Activated CD8-positive, alpha-beta memory T cell treated with anti-CD3 and anti-CD28 coated beads, Interleukin-2, amount 50 U/mL, for 1 hour (primary cell): ENCODE results near the gene FAM83F.
"Not testable (repeated sequence)": the region's sequence is repeated elsewhere in the genome, so short reads cannot be mapped to it uniquely, and the experiment has no call there.

Experiments used
- DNase-seq: peaks from one replicate; pipeline ENCODE4 v3.0.0-alpha.2; 2020; ENCODE audit errors: extremely low read depth

Gene FAM83F

DNA sequence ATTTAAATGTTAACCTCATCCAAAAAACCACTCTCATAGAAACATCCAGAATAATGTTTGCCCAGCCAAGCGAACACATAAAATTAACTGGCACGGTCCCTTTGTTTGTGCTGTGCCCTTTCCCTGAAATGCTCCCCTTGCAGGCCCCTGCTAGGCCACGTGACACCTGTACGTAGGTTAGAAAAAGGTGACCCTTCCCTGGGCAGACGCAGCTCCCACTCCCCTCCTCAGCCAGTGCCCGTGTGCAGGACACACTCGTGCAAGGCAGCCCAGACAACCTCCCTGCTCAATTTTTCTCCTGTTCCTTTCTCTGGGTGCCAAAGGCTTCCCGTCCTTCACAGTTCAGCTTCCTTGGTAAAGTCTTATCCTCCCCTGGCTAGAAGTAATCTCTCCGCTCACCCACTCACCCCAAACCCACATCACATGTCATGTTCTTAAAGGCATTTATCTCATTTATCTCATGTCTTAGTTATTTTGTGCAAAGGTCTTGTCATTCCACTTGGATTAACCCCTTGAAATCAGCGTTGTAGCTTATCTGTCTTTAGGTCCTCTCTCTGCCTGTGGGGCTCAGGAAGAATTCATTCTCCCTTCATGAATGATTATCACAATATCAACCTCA lies 20.7 kb downstream of the FAM83F start:
- DNase-seq, result no peak

DNA sequence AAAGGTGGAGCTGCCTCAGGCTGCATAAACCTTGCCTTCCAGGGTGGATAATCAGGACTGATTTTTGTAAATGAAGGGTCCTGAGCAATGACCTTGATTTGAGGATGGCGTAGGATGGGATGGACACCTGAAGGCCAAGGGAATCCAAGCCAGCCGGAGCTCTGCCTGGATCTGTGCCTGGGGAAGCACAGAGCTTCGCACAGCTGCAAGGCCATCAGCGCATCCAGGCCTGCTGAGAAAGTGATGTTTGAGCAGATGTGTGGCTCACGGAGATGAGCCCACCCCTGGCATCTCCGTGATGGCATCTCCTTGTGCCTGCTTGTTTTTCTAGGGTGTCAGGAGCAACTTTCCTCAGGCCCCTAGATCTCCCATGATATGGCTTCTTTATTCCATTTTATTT lies 23.3 kb downstream of the FAM83F start:
- no peak for DNase-seq

DNA sequence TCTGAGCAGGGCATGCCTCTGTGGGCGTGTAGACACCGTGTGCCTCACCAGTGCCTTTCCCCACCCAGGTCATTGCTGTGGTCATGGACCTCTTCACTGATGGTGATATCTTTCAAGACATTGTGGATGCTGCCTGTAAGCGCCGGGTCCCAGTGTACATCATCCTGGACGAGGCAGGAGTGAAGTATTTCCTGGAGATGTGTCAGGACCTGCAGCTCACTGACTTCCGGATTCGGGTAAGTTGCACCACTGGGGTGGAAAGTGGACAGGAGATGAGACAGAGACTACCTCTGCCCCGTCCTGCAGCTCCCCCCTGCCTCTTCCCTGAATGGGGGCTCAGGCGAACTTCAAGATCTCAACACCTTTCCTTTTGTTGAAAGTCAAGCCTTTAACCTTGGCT lies 24.3 kb downstream of the FAM83F start:
- DNase-seq, result no peak

GRCh38 chr22:40020956-40021355 lies 26.2 kb downstream of the FAM83F start:
- DNase-seq, result no peak

GRCh38 chr22:40021401-40022000 lies 26.7 kb downstream of the FAM83F start:
- no peak for DNase-seq

- no peak for DNase-seq
Observed at GRCh38 chr22:40022536-40023240, 27.9 kb downstream of the FAM83F start.

- DNase-seq, result no peak
Observed at GRCh38 chr22:40023341-40023841, 28.6 kb downstream of the FAM83F start.

DNA sequence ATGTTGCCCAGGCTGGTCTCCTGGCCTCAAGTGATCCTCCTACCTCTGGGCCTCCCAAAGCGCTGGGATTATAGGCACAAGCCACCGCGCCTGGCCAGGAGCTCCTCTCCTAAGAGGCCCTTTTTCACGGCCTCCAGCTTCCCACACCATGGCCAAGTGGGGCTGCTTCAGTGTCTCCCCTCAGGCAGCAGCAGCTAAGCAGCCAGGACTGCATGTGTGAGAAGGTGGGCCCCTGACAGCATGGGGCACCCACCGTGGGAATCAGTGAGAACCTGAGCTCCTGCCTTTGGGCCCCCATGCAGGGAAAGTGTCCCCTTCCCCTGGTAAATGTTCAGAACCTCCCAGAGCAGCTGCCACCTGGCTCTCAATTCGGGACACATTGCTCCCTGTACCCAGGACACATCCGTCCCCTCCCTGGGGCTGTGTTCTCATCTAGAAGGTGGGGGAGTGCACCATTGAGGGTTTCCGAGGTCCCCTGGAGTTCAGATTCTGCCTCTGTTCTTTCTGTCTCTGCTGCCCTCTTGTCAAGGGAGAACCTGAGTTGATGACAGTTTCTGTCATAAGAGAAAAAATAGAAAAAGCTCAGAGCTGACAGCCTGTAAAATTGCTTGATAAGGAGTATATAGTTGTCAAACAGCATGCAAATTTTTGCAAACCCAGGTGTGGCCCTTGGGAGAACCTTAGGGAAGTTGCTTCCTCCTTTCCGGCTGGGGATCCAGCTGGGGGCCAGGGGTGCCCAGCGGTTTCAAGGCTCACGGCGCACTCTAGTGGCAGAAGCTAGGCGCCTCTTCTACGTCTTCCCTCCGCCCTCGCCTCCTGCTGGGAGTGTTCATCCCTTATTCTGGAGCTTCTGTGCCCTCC lies 29.7 kb downstream of the FAM83F start:
- DNase-seq, result no peak

- DNase-seq, result not testable (repeated sequence)
Observed at GRCh38 chr22:40025062-40025379, 30.3 kb downstream of the FAM83F start.

DNA sequence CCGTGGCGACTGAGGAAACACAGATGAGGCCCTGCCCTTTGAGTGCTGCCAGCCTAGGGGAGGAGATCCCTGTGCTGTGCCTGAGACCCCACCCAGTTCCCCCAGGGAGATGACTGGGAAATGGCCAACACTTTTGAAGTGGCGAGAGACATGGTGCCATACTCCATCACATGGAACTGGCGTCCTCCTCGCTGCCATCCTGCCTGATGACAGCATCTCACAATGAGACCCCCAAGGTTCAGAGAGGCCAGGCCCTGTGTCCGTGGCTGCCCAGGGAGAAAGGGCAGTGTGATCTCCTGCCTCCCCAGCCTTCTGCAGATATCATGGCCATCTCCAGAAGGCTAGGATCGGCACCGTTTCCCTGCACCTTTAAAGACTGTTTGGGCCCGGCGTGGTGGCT lies 31.1 kb downstream of the FAM83F start:
- no peak for DNase-seq

DNA sequence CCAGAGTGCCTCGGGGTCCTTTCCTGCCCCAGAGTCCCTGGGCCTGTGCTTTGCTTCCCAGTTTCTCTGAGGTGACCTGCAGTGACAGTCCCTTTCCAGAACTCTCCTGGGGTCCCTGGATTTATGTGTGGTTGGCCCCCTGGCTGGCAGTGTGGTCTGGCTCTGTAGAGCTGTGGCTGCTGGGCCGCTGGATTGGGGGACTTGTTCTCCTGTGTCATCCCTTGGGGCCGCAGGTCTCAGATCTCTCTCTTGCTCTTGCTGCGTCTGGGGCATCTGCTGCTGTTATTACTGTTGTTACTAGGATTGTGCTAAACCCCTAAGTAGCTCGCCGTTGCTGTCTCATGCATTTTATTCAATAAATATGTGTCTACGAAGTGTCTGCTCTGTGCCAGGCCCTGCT lies 31.9 kb downstream of the FAM83F start:
- no peak for DNase-seq

DNA sequence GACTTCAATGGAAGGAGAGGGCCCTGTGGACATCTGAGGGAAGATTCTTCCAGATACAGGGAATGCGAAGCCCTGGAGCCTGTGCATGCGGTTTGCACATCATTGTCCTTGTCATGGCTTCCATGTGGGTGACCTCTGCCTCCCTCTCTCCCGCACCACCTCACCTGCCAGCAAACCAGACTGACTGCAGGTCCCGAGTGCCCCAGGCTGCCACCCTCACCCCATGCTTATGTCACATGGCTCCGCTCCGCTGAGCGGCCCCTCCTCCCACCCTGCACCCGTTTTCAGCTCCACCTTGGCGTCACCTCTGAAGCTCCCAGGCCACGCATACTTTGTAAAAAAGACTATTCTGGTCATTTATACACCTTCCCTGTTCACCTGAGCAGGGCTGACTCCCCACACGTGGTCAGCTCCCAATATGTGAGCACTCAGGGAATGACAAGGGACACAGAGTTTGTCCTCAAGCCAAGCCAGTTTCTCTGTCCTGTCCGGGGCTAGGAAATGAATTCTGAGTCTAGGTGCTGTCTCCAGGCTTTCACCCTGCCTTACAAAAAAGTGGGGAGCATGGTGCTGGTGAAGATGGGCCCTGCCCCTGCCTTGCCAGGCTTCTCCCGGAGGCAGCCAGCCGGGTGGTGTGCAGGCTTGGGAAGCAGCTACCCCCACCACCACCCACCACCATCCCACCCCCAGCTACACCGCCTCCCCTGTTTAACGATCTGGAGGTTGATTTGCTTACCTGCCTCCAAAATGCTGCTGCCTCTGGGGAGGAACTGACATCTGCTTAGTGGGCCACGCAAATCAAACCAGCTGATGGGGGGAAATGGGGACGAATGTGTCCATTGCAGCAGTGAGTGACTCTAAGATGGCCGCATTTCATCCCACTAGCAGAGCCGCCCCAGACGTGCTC lies 32.7 kb downstream of the FAM83F start:
- no peak for DNase-seq

- no peak for DNase-seq
Observed at GRCh38 chr22:40028098-40028425, 33.3 kb downstream of the FAM83F start.

- DNase-seq, result no peak
Observed at GRCh38 chr22:40029189-40029890, 34.6 kb downstream of the FAM83F start.

DNA sequence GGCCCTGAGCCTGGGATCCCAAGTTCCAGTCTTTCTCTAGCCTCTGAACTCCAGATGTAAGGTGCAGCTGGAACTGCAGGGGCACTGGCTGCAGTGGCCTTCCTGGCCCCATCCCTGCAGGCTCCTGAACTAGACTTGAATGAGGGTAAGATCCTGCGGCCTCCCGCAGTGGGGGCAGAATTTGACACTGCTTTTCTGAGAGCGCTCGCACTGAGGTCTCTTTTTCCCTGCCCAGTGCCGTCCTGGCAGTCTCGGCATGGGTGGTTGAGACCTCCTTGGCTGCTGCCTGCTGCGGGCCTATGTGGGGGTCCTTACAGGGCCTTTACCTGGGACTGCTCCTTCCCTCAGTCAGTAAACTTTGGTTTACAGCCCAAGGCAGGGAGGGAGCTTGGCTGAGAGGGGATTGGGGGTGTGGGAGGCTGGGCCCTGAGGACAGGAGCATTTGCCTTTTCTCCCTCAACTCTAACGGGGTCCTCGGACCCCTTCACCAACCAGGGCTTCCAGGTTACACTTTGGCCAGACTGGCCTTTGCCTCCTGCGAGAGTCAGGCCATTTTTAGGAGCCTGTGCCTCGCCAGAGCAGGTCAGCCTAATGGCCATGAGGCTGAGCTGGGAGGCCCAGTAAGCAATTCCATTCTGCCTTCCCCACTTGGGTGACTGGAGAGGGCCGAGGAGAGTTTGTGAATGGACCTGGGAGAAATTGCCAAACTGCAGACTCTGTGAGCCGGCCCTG lies 35.4 kb downstream of the FAM83F start:
- DNase-seq, result no peak

DNA sequence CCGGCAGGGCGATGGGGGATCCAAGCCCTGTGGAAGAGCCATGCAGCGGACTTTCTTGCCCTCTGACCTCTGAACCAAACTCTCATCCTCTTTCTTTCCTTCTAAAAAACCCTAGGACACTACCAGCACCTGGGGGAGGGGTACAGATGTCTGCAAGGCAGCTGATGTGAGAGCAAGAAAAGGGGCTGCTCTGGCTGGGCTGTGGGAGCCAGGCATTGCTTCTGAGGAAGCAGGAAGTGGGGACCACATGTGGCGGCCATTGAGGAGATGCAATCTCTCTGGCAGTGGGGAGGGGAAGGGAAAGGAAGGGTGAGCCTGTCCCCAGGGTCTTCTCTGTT lies 36.0 kb downstream of the FAM83F start:
- DNase-seq, result no peak

DNA sequence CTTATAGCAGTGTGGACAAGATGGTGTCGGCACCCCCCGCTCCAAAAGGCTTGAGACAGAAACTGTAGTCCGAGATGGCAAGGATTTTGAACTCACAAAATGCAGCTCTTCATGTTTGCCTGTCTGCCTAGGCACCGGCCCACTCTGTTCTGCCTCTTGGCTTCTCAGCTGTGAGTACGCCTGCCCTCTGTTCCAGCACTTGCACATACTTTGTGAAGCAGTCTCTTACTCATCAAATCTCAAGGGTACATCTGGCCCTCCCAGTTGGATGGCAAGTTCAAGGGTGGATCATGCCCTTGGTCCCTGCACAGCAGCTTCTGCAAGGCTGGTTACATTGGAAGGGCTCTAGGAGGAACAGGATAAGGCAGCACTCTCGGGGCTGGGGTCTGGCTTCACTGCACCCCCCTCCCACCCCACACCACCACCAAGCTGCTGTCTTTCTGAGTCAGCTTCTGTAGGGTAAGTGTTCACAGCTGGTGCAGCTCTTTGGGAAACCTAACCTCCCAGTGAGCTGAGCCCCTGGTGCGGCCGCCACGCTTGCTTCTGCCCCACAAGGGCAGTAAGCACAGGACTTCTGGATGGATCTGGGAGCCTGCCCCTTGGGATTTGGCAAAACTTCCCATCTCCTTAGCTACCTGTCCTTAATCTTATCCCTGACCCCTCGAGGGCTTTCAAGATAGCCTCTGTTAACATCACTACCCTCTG lies 37.2 kb downstream of the FAM83F start:
- no peak for DNase-seq

GRCh38 chr22:40033586-40034380 lies 39.0 kb downstream of the FAM83F start:
- DNase-seq, result no peak

DNA sequence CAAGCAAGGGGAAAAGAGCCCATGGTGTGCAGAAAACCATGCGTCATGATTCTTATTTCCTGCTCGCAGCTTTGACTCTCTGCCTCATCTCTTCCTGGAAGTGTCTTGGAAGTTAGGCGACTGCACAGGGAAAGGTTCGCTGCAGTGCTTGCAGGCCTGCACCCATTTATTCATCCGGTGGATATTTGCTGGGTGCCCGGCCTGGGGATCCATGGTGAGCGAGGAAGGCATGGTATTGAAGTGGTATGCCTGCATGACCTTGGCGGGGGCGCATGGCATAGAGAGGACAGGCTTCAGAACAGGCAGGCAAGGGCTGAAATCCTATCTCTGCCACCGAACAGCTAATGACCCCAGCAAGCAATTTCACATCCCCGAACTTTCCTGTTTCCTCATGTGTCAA lies 40.6 kb downstream of the FAM83F start:
- no peak for DNase-seq
